ENCODE data around the gene GDF9. TPM values are rescaled to one million over a fixed set of nuclear protein-coding genes. Genes with fewer than 3 reads are reported as not detected.

Gene GDF9
- total and polyA plus RNA-seq, 2 experiments from 2014 or later, result 0.45 to 1.8 TPM

DNA sequence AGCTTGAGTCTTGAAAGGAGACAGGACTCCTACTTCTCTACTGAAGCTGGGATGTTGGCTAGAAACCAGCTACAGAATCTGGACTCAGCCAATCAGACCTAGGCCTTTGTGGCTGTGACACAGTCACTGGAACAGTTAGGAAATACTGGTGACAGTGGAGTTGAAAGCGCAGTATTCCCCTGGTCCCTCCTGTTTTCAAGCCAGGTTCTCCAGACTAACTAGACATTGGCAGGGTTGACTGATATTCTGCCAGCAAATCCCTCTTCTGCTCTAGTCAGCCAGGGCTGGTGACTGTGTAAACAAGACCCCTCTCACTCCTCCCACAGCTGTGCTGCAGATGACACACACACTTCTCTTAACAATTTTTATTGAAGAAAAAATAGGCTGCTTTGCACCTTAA is 44.5 kb downstream of the GDF9 start:
- no peak for DNase-seq (ENCODE audit: low read depth in 1 of 2, low spot score in 1 of 2)
- peaks cover 6% of the 10 kb centered on the region for H3K4me1 ChIP-seq (ENCODE audit: low read depth)
- peaks cover 36% of the 10 kb centered on the region for H3K27me3 ChIP-seq
- TF ChIP-seq, protein P1, sequence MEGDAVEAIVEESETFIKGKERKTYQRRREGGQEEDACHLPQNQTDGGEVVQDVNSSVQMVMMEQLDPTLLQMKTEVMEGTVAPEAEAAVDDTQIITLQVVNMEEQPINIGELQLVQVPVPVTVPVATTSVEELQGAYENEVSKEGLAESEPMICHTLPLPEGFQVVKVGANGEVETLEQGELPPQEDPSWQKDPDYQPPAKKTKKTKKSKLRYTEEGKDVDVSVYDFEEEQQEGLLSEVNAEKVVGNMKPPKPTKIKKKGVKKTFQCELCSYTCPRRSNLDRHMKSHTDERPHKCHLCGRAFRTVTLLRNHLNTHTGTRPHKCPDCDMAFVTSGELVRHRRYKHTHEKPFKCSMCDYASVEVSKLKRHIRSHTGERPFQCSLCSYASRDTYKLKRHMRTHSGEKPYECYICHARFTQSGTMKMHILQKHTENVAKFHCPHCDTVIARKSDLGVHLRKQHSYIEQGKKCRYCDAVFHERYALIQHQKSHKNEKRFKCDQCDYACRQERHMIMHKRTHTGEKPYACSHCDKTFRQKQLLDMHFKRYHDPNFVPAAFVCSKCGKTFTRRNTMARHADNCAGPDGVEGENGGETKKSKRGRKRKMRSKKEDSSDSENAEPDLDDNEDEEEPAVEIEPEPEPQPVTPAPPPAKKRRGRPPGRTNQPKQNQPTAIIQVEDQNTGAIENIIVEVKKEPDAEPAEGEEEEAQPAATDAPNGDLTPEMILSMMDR (IDR thresholded peaks at IDR 0.05; ENCODE audit: low read depth, low read length), result no peak
- H3K36me3 ChIP-seq, result no peaks in the 10 kb centered on the region
- no peak overlapping the region for H3K4me3 ChIP-seq
- no peak overlapping the region for H3K27ac ChIP-seq
- no peaks in the 10 kb centered on the region for H3K9me3 ChIP-seq (ENCODE audit: low read depth)

DNA sequence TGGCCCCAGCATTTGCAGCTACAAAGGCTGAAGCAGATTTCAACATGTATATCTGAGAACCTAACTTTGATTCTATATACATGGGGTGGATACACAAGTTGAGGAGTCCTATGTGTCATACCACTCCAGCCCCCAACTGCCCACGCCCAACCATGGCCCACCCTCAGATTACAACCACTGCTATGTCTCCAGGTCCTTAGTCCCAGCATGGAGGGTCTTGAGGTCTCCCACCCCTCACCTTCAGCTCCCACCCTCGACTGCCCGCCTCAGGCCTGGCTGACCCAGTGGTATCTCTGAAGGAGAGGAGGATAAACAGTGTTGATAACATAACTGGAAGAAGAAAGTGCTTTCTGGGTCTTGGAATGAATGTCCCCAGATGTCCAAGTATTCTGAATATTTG is 44.9 kb downstream of the GDF9 start:
- no peaks in the 10 kb centered on the region for H3K36me3 ChIP-seq
- H3K9me3 ChIP-seq (ENCODE audit: low read depth), result no peaks in the 10 kb centered on the region
- TF ChIP-seq, protein P1 (IDR thresholded peaks at IDR 0.05; ENCODE audit: low read depth, low read length), result no peak
- H3K27ac ChIP-seq, result no peak overlapping the region
- no peak overlapping the region for H3K4me3 ChIP-seq
- DNase-seq (ENCODE audit: low read depth in 1 of 2, low spot score in 1 of 2), result no peak
- peaks cover 36% of the 10 kb centered on the region for H3K27me3 ChIP-seq
- peaks cover 6% of the 10 kb centered on the region for H3K4me1 ChIP-seq (ENCODE audit: low read depth)

DNA sequence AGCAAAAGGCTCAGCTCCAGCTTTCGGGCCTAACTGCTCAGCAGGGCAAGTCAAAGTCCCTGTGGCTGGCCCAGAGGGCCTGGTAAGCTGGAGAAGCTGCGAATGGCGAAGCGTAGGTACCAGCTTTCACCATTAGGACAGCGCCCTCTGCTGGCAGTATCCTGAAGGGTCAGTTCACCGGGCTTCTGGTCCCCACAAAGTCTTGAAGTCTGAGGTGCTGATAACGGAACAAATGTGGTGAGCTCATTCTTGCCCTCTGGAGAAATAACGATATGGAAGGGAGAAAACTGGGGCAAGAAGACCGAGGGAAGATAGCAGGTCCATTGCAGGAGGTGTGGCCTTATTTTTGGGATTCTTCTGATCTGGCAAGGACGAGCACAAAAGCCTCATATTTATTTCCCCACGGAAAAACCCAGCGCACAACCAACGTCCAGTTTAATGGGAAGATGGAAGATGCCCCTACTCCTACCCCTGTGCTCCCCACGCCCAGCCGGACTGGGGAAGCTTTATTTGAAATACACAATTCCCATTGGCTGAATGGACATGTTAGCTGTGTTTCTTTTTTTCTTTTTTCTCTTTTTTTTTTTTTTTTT is 46.0 kb downstream of the GDF9 start:
- H3K27me3 ChIP-seq, result peaks cover 36% of the 10 kb centered on the region
- H3K36me3 ChIP-seq, result no peaks in the 10 kb centered on the region
- DNase-seq (ENCODE audit: low read depth in 1 of 2, low spot score in 1 of 2), result peak; percentile 93 to 96
- no peaks in the 10 kb centered on the region for H3K9me3 ChIP-seq (ENCODE audit: low read depth)
- H3K27ac ChIP-seq, result no peak overlapping the region
- TF ChIP-seq, protein P1 (IDR thresholded peaks at IDR 0.05; ENCODE audit: low read depth, low read length), result peak; percentile 89
- peaks cover 6% of the 10 kb centered on the region for H3K4me1 ChIP-seq (ENCODE audit: low read depth)
- H3K4me3 ChIP-seq, result no peak overlapping the region

DNA sequence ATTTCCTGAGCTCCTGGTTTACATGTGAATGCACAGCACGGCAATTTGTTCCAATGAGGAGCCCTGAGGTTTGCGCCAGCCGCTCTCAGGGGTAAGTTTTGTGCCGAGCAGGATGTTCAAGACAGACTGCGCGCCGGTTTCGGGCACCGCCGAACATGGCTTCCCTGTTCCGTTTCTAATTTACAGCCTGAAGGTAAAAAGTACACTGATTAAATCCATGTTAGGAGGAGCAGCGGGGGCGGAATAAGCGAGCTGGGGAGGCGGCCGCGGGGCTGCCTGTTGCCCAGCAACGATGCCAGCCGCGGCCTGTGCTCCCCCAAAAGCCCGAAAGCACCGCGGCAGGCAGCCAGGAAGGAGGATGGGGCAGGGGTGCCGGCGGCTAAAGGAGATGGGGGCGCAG is 46.8 kb downstream of the GDF9 start:
- no peak overlapping the region for H3K4me3 ChIP-seq
- H3K27me3 ChIP-seq, result peaks cover 36% of the 10 kb centered on the region
- H3K4me1 ChIP-seq (ENCODE audit: low read depth), result peaks cover 6% of the 10 kb centered on the region

DNA sequence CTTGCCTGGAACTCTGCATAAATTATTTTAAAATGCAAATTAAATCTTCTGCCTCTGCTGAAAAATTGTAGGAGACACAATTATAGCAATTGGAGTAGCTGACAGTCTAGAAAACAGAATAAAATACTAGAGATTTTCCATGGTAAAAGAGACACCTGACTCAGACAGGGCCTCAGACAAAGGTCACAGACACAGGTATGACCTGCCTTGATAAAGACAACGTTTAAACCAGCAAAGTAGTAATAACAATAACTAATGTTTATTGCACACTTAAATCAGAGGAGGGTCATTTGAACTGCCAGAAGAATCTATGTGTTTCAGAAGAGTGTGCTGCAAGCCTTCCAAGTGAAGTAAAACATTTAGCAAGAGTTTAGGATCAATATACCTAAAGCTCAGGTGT is 49.3 kb downstream of the GDF9 start:
- Histone ChIP-seq H3K27ac (no peak overlapping the region), H3K4me3 (no peak overlapping the region), H3K36me3 (no peaks in the 10 kb centered on the region), H3K4me1 (ENCODE audit: low read depth) (peaks cover 3% of the 10 kb centered on the region), H3K9me3 (ENCODE audit: low read depth) (no peaks in the 10 kb centered on the region), H3K27me3 (peaks cover 58% of the 10 kb centered on the region)
- no peak for DNase-seq (ENCODE audit: low read depth in 1 of 2, low spot score in 1 of 2)
- TF ChIP-seq, protein P1 (IDR thresholded peaks at IDR 0.05; ENCODE audit: low read depth, low read length), result no peak

More for the DNA sequence above, 46.8 kb downstream of the GDF9 start:
- TF ChIP-seq, protein P1 (IDR thresholded peaks at IDR 0.05; ENCODE audit: low read depth, low read length), result no peak
- DNase-seq (ENCODE audit: low read depth in 1 of 2, low spot score in 1 of 2), result no peak
- Histone ChIP-seq H3K27ac (no peak overlapping the region), H3K9me3 (ENCODE audit: low read depth) (no peaks in the 10 kb centered on the region), H3K36me3 (no peaks in the 10 kb centered on the region)

Data from cardiac muscle cell (in vitro differentiated cells and primary cell).